ENCODE results near the gene XYLT2. TPM values are rescaled to one million over a fixed set of nuclear protein-coding genes. Genes with fewer than 3 reads are reported as not detected.

Gene XYLT2
- total and polyA plus RNA-seq, 8 donors: 52.7 to 166 (median 96.5) TPM

DNA sequence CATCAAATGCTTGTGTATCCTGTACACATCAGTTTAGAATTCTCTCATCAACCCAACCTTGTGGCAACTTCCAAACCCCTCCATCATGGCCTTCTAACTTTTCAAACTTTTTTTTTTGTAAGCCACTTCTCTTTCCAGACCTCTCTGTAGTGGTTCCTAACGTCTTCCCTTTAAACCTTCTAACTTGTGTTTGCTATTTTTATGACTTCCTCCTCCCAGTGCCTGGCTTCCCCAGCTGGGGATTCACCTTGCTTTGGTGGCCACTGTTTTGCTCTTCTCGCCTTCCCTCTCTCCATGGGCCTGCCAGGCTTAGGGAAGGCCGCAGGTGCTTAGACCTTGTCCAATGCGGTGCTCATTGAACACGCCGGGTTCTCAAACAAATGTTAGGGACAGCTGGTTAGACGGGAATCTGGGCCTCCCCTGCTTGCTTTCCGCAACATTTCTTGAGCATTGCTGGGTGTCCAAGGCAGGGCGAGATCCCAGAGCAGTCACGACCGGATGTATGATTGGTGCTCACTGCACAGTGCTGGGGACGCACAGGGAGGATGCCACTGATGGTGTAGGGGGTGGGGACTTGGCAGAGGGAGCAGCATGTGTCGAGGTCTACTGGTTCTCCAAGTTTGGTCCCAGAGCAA lies 1.1 kb upstream of the XYLT2 start:
- 19 to 33% (median 28%) methylated on average over 13 of the region's 13 CpGs for WGBS, 5 donors
- intact Hi-C loops (cut with DNase I; ENCODE audit: low total_unique reads): no loop called here
- no peaks in the 10 kb centered on the region for H3K27me3 ChIP-seq
- peak overlapping the region; percentile 88 to 92 (median 91) for H3K27ac ChIP-seq
- H3K4me3 ChIP-seq: peak overlapping the region in 3 of 4 donors; percentile 76 to 89 (median 88)
- H3K36me3 ChIP-seq: peaks cover 0 to 5% (median 2%) of the 10 kb centered on the region in 4 donors
- peak; percentile 37 to 69 for DNase-seq
- peaks cover 31 to 62% (median 51%) of the 10 kb centered on the region in 4 donors for H3K4me1 ChIP-seq
- TF ChIP-seq, protein P1, sequence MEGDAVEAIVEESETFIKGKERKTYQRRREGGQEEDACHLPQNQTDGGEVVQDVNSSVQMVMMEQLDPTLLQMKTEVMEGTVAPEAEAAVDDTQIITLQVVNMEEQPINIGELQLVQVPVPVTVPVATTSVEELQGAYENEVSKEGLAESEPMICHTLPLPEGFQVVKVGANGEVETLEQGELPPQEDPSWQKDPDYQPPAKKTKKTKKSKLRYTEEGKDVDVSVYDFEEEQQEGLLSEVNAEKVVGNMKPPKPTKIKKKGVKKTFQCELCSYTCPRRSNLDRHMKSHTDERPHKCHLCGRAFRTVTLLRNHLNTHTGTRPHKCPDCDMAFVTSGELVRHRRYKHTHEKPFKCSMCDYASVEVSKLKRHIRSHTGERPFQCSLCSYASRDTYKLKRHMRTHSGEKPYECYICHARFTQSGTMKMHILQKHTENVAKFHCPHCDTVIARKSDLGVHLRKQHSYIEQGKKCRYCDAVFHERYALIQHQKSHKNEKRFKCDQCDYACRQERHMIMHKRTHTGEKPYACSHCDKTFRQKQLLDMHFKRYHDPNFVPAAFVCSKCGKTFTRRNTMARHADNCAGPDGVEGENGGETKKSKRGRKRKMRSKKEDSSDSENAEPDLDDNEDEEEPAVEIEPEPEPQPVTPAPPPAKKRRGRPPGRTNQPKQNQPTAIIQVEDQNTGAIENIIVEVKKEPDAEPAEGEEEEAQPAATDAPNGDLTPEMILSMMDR (IDR thresholded peaks at IDR 0.05): no peak
- peak in 1 of 3 donors; percentile 49 for TF ChIP-seq POLR2AphosphoS5 (IDR thresholded peaks at IDR 0.05)
- no peak for TF ChIP-seq POLR2A (IDR thresholded peaks at IDR 0.05)
- no peak for TF ChIP-seq EP300 (IDR thresholded peaks at IDR 0.05)
- no peaks in the 10 kb centered on the region for H3K9me3 ChIP-seq

DNA sequence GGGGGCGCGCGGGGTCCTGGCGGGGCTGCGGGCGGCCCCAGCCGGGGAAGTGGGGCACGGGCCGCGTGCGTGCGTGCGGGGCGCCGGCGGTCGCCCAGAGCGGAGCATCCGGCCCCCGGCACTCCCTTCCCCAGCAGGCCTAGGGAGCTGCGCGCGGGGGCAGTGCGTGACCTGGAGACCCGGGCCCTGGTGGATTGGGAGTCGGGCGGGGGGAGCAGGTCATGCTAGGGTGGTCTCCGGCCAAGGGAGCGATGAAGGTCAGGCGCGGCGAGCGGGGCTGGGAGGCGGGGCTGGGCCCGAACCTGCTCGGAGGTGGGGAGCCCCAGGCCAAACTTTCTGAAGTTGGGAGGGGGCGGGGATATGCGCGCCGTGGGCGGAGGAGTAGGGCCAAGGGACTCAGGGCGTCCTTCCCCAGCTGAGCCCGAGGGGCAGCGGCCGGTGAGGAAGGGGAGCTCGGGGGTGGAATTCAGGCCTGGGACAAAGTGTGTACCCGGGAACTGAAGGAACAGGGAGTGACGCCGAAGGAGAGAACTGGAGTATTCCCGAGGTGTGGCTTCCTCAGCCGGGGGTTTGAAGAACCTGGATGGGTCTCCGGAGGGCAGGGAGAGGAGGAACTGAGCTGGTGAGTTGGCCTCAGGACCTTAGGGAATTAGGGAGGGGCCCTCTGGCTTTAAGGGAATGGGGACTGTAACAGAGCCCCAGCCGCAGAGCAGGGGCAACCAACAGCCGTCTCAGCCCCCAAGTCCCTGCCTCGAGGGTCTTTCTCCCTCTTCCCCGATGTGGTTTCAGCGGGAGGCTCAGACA lies 589 bp downstream of the XYLT2 start:
- peaks cover 0 to 5% (median 2%) of the 10 kb centered on the region in 4 donors for H3K36me3 ChIP-seq
- TF ChIP-seq, protein P1 (IDR thresholded peaks at IDR 0.05): no peak
- no peaks in the 10 kb centered on the region for H3K9me3 ChIP-seq
- 0 to 1% (median 1%) methylated on average over 32 to 57 of the region's 57 CpGs for WGBS, 5 donors
- intact Hi-C loops (cut with DNase I; ENCODE audit: low total_unique reads): no loop called here
- H3K4me1 ChIP-seq: peaks cover 36 to 67% (median 56%) of the 10 kb centered on the region in 4 donors
- peak; percentile 63 to 73 for DNase-seq
- no peaks in the 10 kb centered on the region for H3K27me3 ChIP-seq
- H3K27ac ChIP-seq: peak overlapping the region; percentile 85 to 91 (median 89)
- peak overlapping the region; percentile 76 to 89 (median 82) for H3K4me3 ChIP-seq

DNA sequence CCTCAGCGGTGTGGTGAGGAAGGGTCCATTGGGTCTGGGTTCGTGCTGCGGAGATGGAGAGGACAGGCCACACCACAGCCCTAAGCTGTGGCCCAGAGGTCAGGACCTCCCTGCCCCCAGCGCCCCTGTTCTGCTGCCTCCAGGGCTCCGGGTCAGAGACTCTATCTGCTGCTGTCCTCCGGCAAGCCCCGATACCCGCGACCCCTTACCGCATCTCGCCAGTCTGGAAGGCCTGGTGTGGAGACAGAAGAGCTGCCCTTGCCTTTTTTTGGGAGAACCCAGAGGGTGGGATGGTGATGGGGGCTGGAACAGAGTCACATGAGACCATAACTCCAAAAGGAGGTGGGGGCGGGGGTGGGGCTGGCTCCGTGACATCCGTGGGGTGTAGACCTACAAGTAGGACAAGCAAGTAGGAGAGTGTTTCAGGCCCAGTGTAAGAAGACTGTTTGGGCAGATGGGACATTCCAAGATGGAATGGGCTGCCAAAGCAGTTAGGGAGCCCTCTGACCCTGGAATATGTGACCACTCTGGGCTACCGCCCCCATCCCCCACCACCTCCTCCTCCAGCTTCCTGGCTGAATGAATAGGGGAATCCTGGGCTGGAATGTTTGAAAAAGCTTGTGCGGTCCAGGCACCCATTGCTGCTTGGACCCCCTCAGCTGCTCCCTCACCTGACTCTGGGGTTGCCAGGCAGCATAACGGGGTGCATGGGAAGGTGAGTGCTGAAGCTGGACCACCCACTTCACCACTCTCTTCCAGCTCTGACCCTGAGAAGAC lies 1.4 kb downstream of the XYLT2 start:
- peak overlapping the region; percentile 76 to 89 (median 82) for H3K4me3 ChIP-seq
- intact Hi-C loops (cut with DNase I; ENCODE audit: low total_unique reads): no loop called here
- TF ChIP-seq, protein P1 (IDR thresholded peaks at IDR 0.05): no peak
- TF ChIP-seq POLR2A (IDR thresholded peaks at IDR 0.05): no peak
- no peak for TF ChIP-seq POLR2AphosphoS5 (IDR thresholded peaks at IDR 0.05)
- TF ChIP-seq EP300 (IDR thresholded peaks at IDR 0.05): no peak
- peaks cover 5 to 12% (median 9%) of the 10 kb centered on the region in 4 donors for H3K36me3 ChIP-seq
- no peaks in the 10 kb centered on the region for H3K27me3 ChIP-seq
- peak in 1 of 2 donors; percentile 45 for DNase-seq
- H3K9me3 ChIP-seq: no peaks in the 10 kb centered on the region
- peak overlapping the region; percentile 85 to 91 (median 89) for H3K27ac ChIP-seq
- 8 to 35% (median 18%) methylated on average over 7 to 17 of the region's 17 CpGs for WGBS, 5 donors
- H3K4me1 ChIP-seq: peaks cover 44 to 75% (median 64%) of the 10 kb centered on the region in 4 donors

DNA sequence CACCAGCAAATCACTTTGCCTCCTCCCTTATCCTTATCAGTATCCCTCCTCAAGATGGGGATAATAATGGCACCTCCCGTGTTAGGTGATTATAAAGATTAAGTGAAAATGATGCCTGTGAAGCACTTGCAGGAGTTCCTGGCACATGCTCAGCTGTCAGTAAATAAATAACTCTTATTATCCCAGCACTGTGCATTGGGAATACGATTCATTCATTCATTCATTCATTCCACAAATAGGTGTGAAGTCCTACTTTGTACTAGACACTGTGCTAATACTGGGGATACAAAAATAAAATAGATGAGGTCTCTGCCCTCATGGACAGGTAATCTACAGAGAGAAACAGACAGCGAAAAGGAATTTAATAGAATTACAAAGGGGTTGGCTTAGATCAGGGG lies 2.0 kb downstream of the XYLT2 start:
- DNase-seq: no peak
- Histone ChIP-seq H3K27ac (peak overlapping the region; percentile 85 to 91 (median 89)), H3K4me3 (peak overlapping the region; percentile 76 to 89 (median 82)), H3K9me3 (no peaks in the 10 kb centered on the region), H3K27me3 (no peaks in the 10 kb centered on the region), H3K4me1 (peaks cover 50 to 79% (median 70%) of the 10 kb centered on the region in 4 donors), H3K36me3 (peaks cover 5 to 18% (median 14%) of the 10 kb centered on the region in 4 donors)
- TF ChIP-seq EP300 (IDR thresholded peaks at IDR 0.05): no peak
- TF ChIP-seq POLR2A (IDR thresholded peaks at IDR 0.05): no peak
- TF ChIP-seq POLR2AphosphoS5 (IDR thresholded peaks at IDR 0.05): no peak
- TF ChIP-seq, protein P1 (IDR thresholded peaks at IDR 0.05): no peak
- intact Hi-C loops (cut with DNase I; ENCODE audit: low total_unique reads): no loop called here
- 27 to 57% (median 44%) methylated on average over 3 of the region's 3 CpGs for WGBS, 5 donors

Data from stomach (tissue), 9 donors.